ENCODE data around the gene KCNK13. TPM values are rescaled to one million over a fixed set of nuclear protein-coding genes. Genes with fewer than 3 reads are reported as not detected.

KCNK13 gene
- total RNA-seq, 1 experiment from 2014 or later: not detected

GRCh38 chr14:90072350-90072749 is 10.6 kb downstream of the KCNK13 start:
- in situ Hi-C loops (cut with HindIII; ENCODE audit: low pct_unique_long_range_greater_than_20kb, low sequenced_read_pairs): no loop called here

GRCh38 chr14:90079576-90079975 is 17.8 kb downstream of the KCNK13 start:
- BruUV-seq (replicated peaks): no TSS peak
- Histone ChIP-seq H3K27ac (ENCODE audit: low read length) (no peak overlapping the region), H3K27me3 (ENCODE audit: control insufficient read depth, insufficient read depth, low read length) (peaks cover under 1% of the 10 kb centered on the region), H3K4me3 (ENCODE audit: low read depth in 2 of 2, low read length in 2 of 2) (no peak overlapping the region), H3K9me3 (ENCODE audit: control insufficient read depth, insufficient read depth, low read depth, low read length) (no peaks in the 10 kb centered on the region), H3K4me1 (ENCODE audit: control insufficient read depth, insufficient read depth, low read length) (no peaks in the 10 kb centered on the region), H3K36me3 (ENCODE audit: control insufficient read depth, insufficient read depth, low read length) (no peaks in the 10 kb centered on the region)
- no peak for ATAC-seq
- CTCF ChIA-PET: no interaction called here
- POLR2A ChIA-PET: no interaction called here
- intact Hi-C loops (cut with micrococcal nuclease; ENCODE audit: unreplicated experiment): no loop called here
- TF ChIP-seq SIN3A (IDR thresholded peaks at IDR 0.05; ENCODE audit: borderline replicate concordance, insufficient read depth, low read depth, low read length) (no peak), TCF7L2 (IDR thresholded peaks at IDR 0.05; ENCODE audit: low read depth, low read length) (no peak), CTCF (IDR thresholded peaks at IDR 0.05) (no peak)
- no peak for DNase-seq (ENCODE audit: low read depth, low spot score)
- in situ Hi-C loops (cut with HindIII; ENCODE audit: low pct_unique_long_range_greater_than_20kb, low sequenced_read_pairs): no loop called here

More at GRCh38 chr14:90072350-90072749, 10.6 kb downstream of the KCNK13 start:
- ChIA-PET CTCF (no interaction called here), POLR2A (no interaction called here)
- TF ChIP-seq POLR2AphosphoS5 (IDR thresholded peaks at IDR 0.05; ENCODE audit: low read depth, low read length) (no peak), CTCF (IDR thresholded peaks at IDR 0.05) (no peak), SIN3A (IDR thresholded peaks at IDR 0.05; ENCODE audit: borderline replicate concordance, insufficient read depth, low read depth, low read length) (no peak), REST (IDR thresholded peaks at IDR 0.05; ENCODE audit: insufficient read depth in 1 of 2, low read depth in 2 of 2, low read length in 1 of 2) (no peak), TCF7L2 (IDR thresholded peaks at IDR 0.05; ENCODE audit: low read depth, low read length) (no peak)
- Histone ChIP-seq H3K9me3 (ENCODE audit: control insufficient read depth, insufficient read depth, low read depth, low read length) (no peaks in the 10 kb centered on the region), H3K27me3 (ENCODE audit: control insufficient read depth, insufficient read depth, low read length) (peaks cover 4% of the 10 kb centered on the region), H3K4me3 (ENCODE audit: low read depth in 2 of 2, low read length in 2 of 2) (no peak overlapping the region), H3K36me3 (ENCODE audit: control insufficient read depth, insufficient read depth, low read length) (no peaks in the 10 kb centered on the region), H3K27ac (ENCODE audit: low read length) (no peak overlapping the region), H3K4me1 (ENCODE audit: control insufficient read depth, insufficient read depth, low read length) (no peaks in the 10 kb centered on the region)
- DNase-seq (ENCODE audit: low read depth, low spot score): no peak
- no peak for ATAC-seq
- intact Hi-C loops (cut with micrococcal nuclease; ENCODE audit: unreplicated experiment): no loop called here
- BruUV-seq (replicated peaks): no TSS peak

Measured in Panc1 (cell line).